HG03196 (cell line): Measurements from ENCODE around the gene MAD1L1.

ENCODE experiments used
- ATAC-seq: cut with Tn5 transposase; IDR thresholded peaks from one replicate; pipeline ENCODE4 v1.9.1; 2021; ENCODE audit not compliant: unreplicated experiment

MAD1L1 gene

GRCh38 chr7:1920881-1921280 is 311.9 kb downstream of the MAD1L1 start:
- no peak for ATAC-seq

- no peak for ATAC-seq
Measured at GRCh38 chr7:1920266-1920681, 312.5 kb downstream of the MAD1L1 start.

- no peak for ATAC-seq
Measured at GRCh38 chr7:1919539-1920265, 313.0 kb downstream of the MAD1L1 start.

GRCh38 chr7:1918881-1919525 is 313.7 kb downstream of the MAD1L1 start:
- no peak for ATAC-seq

- no peak for ATAC-seq
Measured at GRCh38 chr7:1918063-1918645, 314.6 kb downstream of the MAD1L1 start.

GRCh38 chr7:1917221-1918062 is 315.3 kb downstream of the MAD1L1 start:
- no peak for ATAC-seq

- no peak for ATAC-seq
Measured at GRCh38 chr7:1916601-1916970, 316.2 kb downstream of the MAD1L1 start.

GRCh38 chr7:1915956-1916600 is 316.7 kb downstream of the MAD1L1 start:
- no peak for ATAC-seq

GRCh38 chr7:1915326-1915725 is 317.4 kb downstream of the MAD1L1 start:
- ATAC-seq, result no peak

- no peak for ATAC-seq
Measured at GRCh38 chr7:1914743-1915142, 318.0 kb downstream of the MAD1L1 start.

GRCh38 chr7:1914321-1914720 is 318.4 kb downstream of the MAD1L1 start:
- ATAC-seq, result no peak

- ATAC-seq, result no peak
Measured at GRCh38 chr7:1913466-1914282, 319.1 kb downstream of the MAD1L1 start.

- ATAC-seq, result no peak
Measured at GRCh38 chr7:1912593-1913465, 319.9 kb downstream of the MAD1L1 start.

GRCh38 chr7:1911571-1911970 is 321.2 kb downstream of the MAD1L1 start:
- ATAC-seq, result no peak

GRCh38 chr7:1910827-1911226 is 321.9 kb downstream of the MAD1L1 start:
- no peak for ATAC-seq

- no peak for ATAC-seq
Measured at GRCh38 chr7:1910081-1910685, 322.6 kb downstream of the MAD1L1 start.

- no peak for ATAC-seq
Measured at GRCh38 chr7:1909476-1909875, 323.3 kb downstream of the MAD1L1 start.

GRCh38 chr7:1908823-1909420 is 323.8 kb downstream of the MAD1L1 start:
- ATAC-seq, result no peak
